ENCODE results near the gene AUTS2. TPM values are rescaled to one million over a fixed set of nuclear protein-coding genes. Genes with fewer than 3 reads are reported as not detected.

AUTS2 gene
- total and polyA plus RNA-seq, 9 of the 15 experiments (the other 6 are each of a cell fraction or from before 2014, with no cell fraction given): 0.58 TPM; not detected in 8

- intact Hi-C loops (cut with micrococcal nuclease): no loop called here
- in situ Hi-C loops (cut with MboI): no loop called here
- Histone ChIP-seq H3K27ac (ENCODE audit: extremely low read depth, low read depth, low read length) (no peak overlapping the region), H4K20me1 (replicated peaks; ENCODE audit: control insufficient read depth, insufficient read depth, low read length) (no peaks in the 10 kb centered on the region; the same call in 1 of the 2 replicates), H2AFZ (ENCODE audit: low read depth, low read length) (no peak overlapping the region), H3K9me3 (replicated peaks; ENCODE audit: control insufficient read depth, insufficient read depth, low read depth, low read length) (no peaks in the 10 kb centered on the region), H3K36me3 (ENCODE audit: control insufficient read depth, insufficient read depth, low read length) (no peaks in the 10 kb centered on the region), H3K9me1 (ENCODE audit: control insufficient read depth, insufficient read depth, low read length) (no peaks in the 10 kb centered on the region), H3K4me2 (ENCODE audit: insufficient read depth, low read length) (no peak overlapping the region), H3K9ac (ENCODE audit: insufficient read depth in 1 of 2, low read depth in 2 of 2, low read length in 2 of 2) (no peak overlapping the region), H3K4me1 (replicated peaks in 1 of 2; ENCODE audit: control insufficient read depth in 2 of 2, insufficient read depth in 2 of 2, low read length in 2 of 2) (no peaks in the 10 kb centered on the region), H3K79me2 (ENCODE audit: control insufficient read depth, insufficient read depth, low read length) (no peaks in the 10 kb centered on the region), H3K27me3 (ENCODE audit: control insufficient read depth in 2 of 2, insufficient read depth in 2 of 2, low read length in 2 of 2) (peaks cover 4 to 17% of the 10 kb centered on the region in 2 experiments; a peak in 4 of 5 replicates), H3K4me3 (no peak overlapping the region)
- no TSS peak for BruUV-seq (replicated peaks)
- ChIA-PET POLR2A (no interaction called here), CTCF (ENCODE audit: low intra/inter-chr PET ratio) (no interaction called here)
- FAIRE-seq (no peak), ATAC-seq (no peak), DNase-seq (ENCODE audit: extremely low read depth in 1 of 4, low spot score in 3 of 4) (no peak)
- 0% methylated on average over 4 of the region's 4 CpGs for WGBS (ENCODE audit: insufficient coverage, low coverage, missing lambda C conversion rate)
- TF ChIP-seq FOXA3 (CRISPR knock-in tag; conservative IDR thresholded peaks at IDR 0.05 in 1 of 2, IDR thresholded peaks at IDR 0.05 in 1 of 2) (no peak), BDP1 (IDR thresholded peaks at IDR 0.05; ENCODE audit: insufficient read depth, insufficient read length) (no peak), MAZ (CRISPR knock-in tag; conservative IDR thresholded peaks at IDR 0.05 in 1 of 2, IDR thresholded peaks at IDR 0.05 in 1 of 2) (no peak), ID3 (CRISPR knock-in tag; IDR thresholded peaks at IDR 0.05) (no peak), ID3 (tag; IDR thresholded peaks at IDR 0.05) (no peak), TCF3 (CRISPR knock-in tag; IDR thresholded peaks at IDR 0.05) (no peak), SNAPC5 (CRISPR knock-in tag; IDR thresholded peaks at IDR 0.05) (no peak)
Observed at GRCh38 chr7:70680306-70680705, 1082.0 kb downstream of the AUTS2 start.
